Stimulated activated CD4-positive, alpha-beta T cell treated with anti-CD3 and anti-CD28 coated beads, Interleukin-1b, Interleukin-23, amount 100 ng/mL, for 48 hours (primary cell): ENCODE results near the gene HMX2.
"Not testable (repeated sequence)": the region's sequence is repeated elsewhere in the genome, so short reads cannot be mapped to it uniquely, and the experiment has no call there.

Experiments used
- DNase-seq: peaks from one replicate; pipeline ENCODE4 v3.0.0-alpha.2; 2020

HMX2 gene

GRCh38 chr10:123153486-123154091, 5.7 kb downstream of the HMX2 start:
- no peak for DNase-seq

- peak; percentile 97 for DNase-seq
These were observed 6.3 kb downstream of the HMX2 start, which contains the start of gene BUB3 for GRCh38 chr10:123154092-123154710. BUB3 (plus strand) TSS chr10:123154402; CDS start chr10:123154918, 516 bp downstream.

GRCh38 chr10:123154711-123155505, 7.0 kb downstream of the HMX2 start:
- DNase-seq: no peak

- DNase-seq: no peak
These were observed 8.1 kb downstream of the HMX2 start for GRCh38 chr10:123156078-123156477.

- no peak for DNase-seq
These were observed 9.3 kb downstream of the HMX2 start for GRCh38 chr10:123157210-123157609.

- DNase-seq: no peak
These were observed 10.7 kb downstream of the HMX2 start for GRCh38 chr10:123158682-123159081.

GRCh38 chr10:123160311-123160980, 12.5 kb downstream of the HMX2 start:
- no peak for DNase-seq

- no peak for DNase-seq
These were observed 16.4 kb downstream of the HMX2 start for GRCh38 chr10:123164319-123164718.

GRCh38 chr10:123165445-123166072, 17.6 kb downstream of the HMX2 start:
- DNase-seq: no peak

GRCh38 chr10:123166618-123167017, 18.7 kb downstream of the HMX2 start:
- DNase-seq: no peak

- DNase-seq: no peak
These were observed 23.0 kb downstream of the HMX2 start for GRCh38 chr10:123170961-123171360.

- not testable (repeated sequence) for DNase-seq
These were observed 23.7 kb downstream of the HMX2 start for GRCh38 chr10:123171616-123172015.

GRCh38 chr10:123175389-123176387, 27.8 kb downstream of the HMX2 start:
- no peak for DNase-seq

GRCh38 chr10:123178390-123178789, 30.5 kb downstream of the HMX2 start:
- DNase-seq: not testable (repeated sequence)

GRCh38 chr10:123180101-123181090, 32.5 kb downstream of the HMX2 start:
- no peak for DNase-seq

- no peak for DNase-seq
These were observed 35.8 kb downstream of the HMX2 start for GRCh38 chr10:123183724-123184123.

GRCh38 chr10:123187781-123188180, 39.8 kb downstream of the HMX2 start:
- no peak for DNase-seq

GRCh38 chr10:123191886-123192285, 44.0 kb downstream of the HMX2 start:
- DNase-seq: no peak

GRCh38 chr10:123194056-123194455, 46.1 kb downstream of the HMX2 start:
- DNase-seq: no peak
